Measurements from ENCODE around the gene CCDC88C.
A peak's percentile ranks its signal among the peaks of the same experiment; 100 is the strongest.

Gene CCDC88C

DNA sequence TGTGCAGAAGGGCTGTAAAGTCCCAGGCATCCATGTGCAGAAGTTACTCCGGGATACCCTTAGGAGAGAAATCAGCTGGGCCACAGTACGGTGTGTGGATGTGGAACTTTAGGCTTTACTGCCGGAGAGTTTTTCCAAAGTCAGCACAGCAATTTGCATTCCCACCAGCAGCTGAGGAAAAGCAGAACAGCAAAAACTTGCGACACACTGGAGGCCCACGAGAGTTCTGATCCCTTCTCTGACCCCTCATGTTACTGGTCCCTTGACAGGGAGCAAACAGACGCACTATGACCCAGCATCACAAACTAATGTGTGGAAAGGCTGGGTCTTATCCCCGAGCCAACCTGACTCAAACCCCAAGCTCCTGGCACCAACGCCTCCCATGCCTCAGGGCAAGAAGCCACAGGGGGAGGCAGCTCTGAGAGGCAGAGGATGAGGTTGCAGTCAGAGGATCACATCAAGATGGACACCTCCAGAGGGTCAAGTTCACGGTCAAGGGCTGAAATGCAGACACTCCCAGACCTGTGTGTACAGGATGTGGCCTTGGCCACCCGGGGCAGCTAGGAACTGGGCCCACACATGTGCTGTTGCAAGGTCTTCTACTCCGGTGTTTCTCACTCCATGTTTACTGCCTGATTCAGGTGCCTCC lies 38.6 kb downstream of the CCDC88C start:
- no peaks in the 10 kb centered on the region for H3K27me3 ChIP-seq (ENCODE audit: control insufficient read depth, insufficient read depth, low read length)
- H3K4me3 ChIP-seq (ENCODE audit: low read length), result no peak overlapping the region
- no peaks in the 10 kb centered on the region for H3K36me3 ChIP-seq (ENCODE audit: control insufficient read depth, insufficient read depth, low read length)
- H3K4me1 ChIP-seq (ENCODE audit: control insufficient read depth, insufficient read depth, low read length), result peaks cover 7% of the 10 kb centered on the region
- no peak overlapping the region for H3K9ac ChIP-seq (ENCODE audit: low read length)
- peak overlapping the region; percentile 18 for H3K27ac ChIP-seq (ENCODE audit: low read depth, low read length)

DNA sequence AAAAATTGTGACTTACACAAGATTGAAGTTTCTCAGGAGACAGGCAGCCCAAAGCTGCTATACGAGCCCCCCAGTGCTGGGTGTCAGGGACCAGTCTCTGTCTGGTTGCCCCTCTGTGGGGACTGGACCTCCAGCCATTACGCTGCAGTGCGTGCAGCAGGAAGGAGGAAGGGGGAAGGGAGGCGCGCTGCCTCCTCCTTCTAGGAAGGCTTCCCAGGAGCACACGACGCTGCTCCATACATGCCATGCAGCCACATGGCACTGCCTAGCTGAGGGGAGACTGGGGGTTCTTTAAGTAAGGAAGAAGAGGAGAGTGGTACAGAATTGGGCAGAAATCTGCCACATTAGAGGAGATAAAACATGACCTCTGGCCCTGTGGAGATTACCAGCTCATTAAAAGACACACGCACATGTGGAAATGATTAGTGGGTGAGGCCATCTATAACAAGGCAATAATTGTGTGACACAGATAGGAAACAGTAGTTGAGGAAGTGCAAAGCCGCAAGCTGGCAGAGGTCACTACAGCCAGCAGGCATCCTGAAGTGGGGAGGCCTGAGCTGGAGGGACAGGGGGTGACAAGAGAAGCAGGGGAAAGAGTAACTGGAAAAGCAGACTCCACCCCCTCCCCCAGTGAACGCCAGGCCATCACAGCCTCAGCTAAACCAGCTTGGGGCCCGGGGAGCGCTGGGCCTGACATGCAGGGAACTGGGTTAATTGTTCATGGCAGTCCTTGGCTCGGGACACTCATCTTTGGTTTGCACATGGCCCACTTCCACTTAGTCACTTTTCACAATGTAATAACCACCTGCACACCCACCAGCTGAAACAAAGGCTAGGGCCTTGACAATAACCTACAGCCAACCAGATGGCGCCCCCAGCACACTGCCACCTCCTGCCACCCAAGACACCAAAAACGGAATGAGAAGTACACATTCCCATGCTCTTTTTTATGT lies 39.6 kb downstream of the CCDC88C start:
- Histone ChIP-seq H3K4me3 (ENCODE audit: low read length) (peak overlapping the region; percentile 34), H3K27ac (ENCODE audit: low read depth, low read length) (peak overlapping the region; percentile 65), H3K9ac (ENCODE audit: low read length) (no peak overlapping the region), H3K36me3 (ENCODE audit: control insufficient read depth, insufficient read depth, low read length) (no peaks in the 10 kb centered on the region), H3K4me1 (ENCODE audit: control insufficient read depth, insufficient read depth, low read length) (peaks cover 7% of the 10 kb centered on the region), H3K27me3 (ENCODE audit: control insufficient read depth, insufficient read depth, low read length) (no peaks in the 10 kb centered on the region)

DNA sequence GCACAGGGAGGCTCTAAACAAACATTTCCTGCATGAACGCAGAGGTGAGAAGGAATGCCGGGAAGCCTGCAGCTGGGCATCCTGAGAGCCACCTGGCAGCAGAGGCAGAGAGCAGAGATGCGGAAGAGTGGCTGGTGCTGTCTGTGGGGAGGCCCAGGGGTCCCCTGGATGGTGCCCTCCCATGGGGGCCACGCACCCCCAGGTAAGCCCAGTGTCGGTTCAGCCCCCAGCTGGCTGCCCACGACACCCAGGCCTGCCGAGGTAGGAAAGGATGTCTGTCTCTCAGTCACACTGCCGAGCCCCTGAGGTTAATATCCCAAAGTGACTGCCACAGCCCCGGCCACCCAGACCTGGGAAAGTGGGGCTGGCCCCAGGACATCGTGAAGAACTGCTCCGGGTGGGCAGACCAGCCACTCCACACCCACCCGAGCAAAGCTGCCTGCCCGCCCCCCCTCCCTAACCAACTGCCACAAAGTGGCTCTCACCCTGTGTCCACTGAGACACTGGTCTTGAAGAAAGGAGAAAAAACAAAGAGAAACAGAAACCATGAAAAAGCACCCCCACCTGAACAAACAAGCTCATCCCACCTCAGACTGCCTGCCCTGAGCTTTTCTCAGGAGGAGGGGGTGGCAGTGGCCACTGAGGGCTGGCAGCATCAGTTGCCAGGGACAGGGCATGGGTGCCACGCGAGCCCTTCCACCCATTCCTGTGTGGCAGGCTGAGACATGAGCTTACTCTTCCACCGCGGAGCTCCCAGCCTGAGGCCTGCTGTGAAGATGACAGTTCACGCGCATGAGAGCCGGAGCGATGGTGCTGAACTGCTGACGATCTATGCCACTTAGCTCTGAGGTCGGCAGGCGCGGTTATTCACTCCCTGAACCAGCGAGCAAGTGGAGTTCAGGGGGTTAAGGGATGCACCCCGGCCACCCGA lies 40.8 kb downstream of the CCDC88C start:
- no peaks in the 10 kb centered on the region for H3K27me3 ChIP-seq (ENCODE audit: control insufficient read depth, insufficient read depth, low read length)
- H3K9ac ChIP-seq (ENCODE audit: low read length), result no peak overlapping the region
- H3K4me3 ChIP-seq (ENCODE audit: low read length), result no peak overlapping the region
- H3K4me1 ChIP-seq (ENCODE audit: control insufficient read depth, insufficient read depth, low read length), result peaks cover 7% of the 10 kb centered on the region
- H3K27ac ChIP-seq (ENCODE audit: low read depth, low read length), result no peak overlapping the region
- no peaks in the 10 kb centered on the region for H3K36me3 ChIP-seq (ENCODE audit: control insufficient read depth, insufficient read depth, low read length)

DNA sequence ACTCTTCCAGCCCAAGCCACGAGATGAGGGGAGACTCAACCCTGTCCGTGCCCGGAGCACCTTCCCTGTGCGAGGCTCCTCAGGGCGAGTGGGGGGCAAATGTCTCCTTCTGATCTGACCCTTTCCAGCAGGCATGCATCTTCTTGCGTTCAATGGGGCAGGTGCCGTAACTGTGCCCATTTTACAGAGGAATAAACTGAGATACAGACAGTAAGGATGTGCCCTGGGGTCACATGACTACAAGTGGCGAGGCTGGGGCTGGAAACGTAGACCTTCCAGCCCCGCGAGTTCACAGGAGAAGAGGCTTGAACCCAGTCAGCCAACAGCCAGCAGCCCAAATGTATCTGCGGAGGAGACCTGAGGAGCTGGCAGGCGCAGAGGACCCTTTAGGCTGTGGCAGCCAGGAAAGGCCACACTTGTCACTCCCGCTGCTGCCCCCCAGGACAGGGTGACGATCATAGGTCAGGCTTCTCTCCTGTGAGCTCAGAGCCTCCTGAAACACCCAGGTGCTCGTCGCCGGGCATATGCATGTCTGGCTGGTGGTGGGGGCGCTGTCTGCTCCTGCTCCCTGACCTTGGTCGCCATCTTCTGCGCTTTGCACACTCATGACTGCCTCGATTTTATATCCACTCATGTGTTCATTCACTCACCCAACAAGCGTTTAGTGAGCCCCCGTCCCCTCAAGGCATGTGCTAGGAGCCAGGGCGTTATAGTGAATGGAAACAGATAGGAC lies 41.7 kb downstream of the CCDC88C start:
- Histone ChIP-seq H3K4me3 (ENCODE audit: low read length) (no peak overlapping the region), H3K4me1 (ENCODE audit: control insufficient read depth, insufficient read depth, low read length) (peaks cover 7% of the 10 kb centered on the region), H3K9ac (ENCODE audit: low read length) (no peak overlapping the region), H3K27ac (ENCODE audit: low read depth, low read length) (no peak overlapping the region), H3K36me3 (ENCODE audit: control insufficient read depth, insufficient read depth, low read length) (no peaks in the 10 kb centered on the region), H3K27me3 (ENCODE audit: control insufficient read depth, insufficient read depth, low read length) (no peaks in the 10 kb centered on the region)

DNA sequence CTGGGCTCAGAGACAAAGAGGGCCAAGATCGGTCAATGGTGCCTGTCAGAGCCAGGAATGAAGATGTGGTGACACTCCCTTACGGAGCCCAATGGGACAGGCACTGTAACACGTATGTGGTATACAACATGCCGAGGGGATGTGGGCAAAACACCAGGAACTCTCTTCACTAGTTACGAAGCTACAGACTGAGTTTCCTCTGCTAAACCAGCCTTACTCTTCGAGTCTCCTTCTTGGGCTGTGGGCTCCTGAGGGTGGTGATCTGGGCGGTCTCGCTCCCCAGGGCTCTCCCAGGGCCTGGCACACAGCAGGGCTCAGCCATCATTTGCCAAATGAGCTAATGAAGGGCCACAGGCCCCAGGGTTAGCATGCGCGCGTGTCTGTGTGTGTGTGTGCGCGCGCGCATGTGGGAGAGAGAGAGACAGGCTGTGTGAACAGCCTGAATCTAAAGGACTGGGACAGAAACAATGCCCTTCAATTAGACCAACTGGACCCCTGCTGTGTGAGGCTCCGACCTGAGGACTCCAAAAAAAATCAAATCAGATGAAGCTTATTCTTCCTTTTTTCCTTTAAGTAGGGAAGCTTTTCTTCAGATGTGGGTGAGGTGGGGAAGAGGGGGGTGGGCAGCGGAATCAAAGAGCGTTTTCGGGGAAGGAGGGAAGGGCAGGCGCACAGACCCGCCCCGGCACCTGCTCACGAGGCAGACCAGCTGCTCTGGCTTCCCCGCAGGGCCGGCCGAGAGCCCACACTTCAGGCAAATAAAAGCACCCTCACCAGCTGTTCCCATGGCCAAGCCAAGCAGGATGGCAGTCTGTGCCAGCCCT lies 42.5 kb downstream of the CCDC88C start:
- H3K27ac ChIP-seq (ENCODE audit: low read depth, low read length), result no peak overlapping the region
- no peaks in the 10 kb centered on the region for H3K27me3 ChIP-seq (ENCODE audit: control insufficient read depth, insufficient read depth, low read length)
- no peak overlapping the region for H3K4me3 ChIP-seq (ENCODE audit: low read length)
- no peak overlapping the region for H3K9ac ChIP-seq (ENCODE audit: low read length)
- H3K4me1 ChIP-seq (ENCODE audit: control insufficient read depth, insufficient read depth, low read length), result peaks cover 7% of the 10 kb centered on the region
- no peaks in the 10 kb centered on the region for H3K36me3 ChIP-seq (ENCODE audit: control insufficient read depth, insufficient read depth, low read length)

DNA sequence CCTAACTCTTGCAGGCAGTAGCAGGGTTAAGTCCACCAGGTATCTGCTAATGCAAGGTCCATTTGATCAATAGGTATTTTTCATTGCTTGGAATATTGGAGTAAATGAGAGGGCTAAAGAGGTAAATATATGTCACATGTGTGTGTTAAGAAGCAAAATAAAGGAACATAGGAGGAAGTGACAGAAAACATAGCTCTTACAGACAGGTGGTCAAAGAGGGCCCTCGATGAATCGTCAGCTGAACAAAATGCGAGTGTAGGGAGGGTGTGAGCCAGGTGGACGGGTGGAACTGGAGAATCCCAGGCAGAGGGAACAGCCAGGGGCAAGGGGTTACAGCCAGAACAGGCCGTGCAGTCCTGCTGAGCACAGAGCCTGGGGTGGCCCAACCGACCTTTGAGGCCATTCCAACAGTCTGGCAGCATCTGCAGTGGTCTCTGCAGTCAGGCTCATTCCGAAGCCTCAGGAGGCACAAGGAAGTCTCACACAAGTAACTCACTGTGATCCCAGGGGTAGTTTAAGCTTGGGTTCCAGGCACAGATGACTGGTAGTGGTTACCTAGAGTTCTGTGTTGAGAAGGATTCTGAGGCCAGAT lies 43.2 kb downstream of the CCDC88C start:
- Histone ChIP-seq H3K27ac (ENCODE audit: low read depth, low read length) (no peak overlapping the region), H3K4me1 (ENCODE audit: control insufficient read depth, insufficient read depth, low read length) (peaks cover 7% of the 10 kb centered on the region), H3K27me3 (ENCODE audit: control insufficient read depth, insufficient read depth, low read length) (no peaks in the 10 kb centered on the region)

DNA sequence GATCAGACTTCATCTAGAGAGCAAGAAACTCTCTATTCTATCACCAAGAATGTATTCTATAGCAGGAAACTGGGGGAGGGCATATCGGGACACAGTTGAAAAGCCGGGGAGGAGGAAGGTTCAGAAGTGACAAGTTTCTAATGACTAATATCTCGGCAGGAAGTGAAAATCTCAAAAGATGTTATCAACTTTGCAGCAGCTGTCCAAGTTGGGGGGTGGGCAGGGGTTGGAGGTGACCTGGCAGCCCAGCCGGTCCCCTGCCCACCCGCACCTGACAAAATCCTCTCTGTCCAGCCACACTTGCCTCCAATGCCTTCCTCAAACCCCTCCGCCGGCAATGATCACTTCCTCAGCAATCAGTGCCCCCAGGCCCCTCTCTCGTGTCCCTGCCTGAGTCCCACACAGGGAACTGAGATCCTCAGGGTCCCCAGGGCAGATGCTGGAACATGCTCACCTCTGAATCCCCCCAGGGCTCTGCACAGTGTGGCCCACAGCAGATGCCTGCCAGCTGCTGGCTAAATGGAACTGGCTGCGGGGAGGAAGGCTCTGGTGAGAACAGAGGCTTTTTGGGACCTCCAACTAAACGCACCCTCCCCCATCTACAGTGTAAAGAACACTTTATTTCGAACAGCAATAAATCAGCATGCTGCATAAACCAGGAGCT lies 43.9 kb downstream of the CCDC88C start:
- Histone ChIP-seq H3K36me3 (ENCODE audit: control insufficient read depth, insufficient read depth, low read length) (no peaks in the 10 kb centered on the region), H3K4me3 (ENCODE audit: low read length) (no peak overlapping the region), H3K27me3 (ENCODE audit: control insufficient read depth, insufficient read depth, low read length) (no peaks in the 10 kb centered on the region), H3K27ac (ENCODE audit: low read depth, low read length) (no peak overlapping the region), H3K4me1 (ENCODE audit: control insufficient read depth, insufficient read depth, low read length) (peaks cover 7% of the 10 kb centered on the region), H3K9ac (ENCODE audit: low read length) (no peak overlapping the region)

More for the DNA sequence above, 43.2 kb downstream of the CCDC88C start:
- no peaks in the 10 kb centered on the region for H3K36me3 ChIP-seq (ENCODE audit: control insufficient read depth, insufficient read depth, low read length)
- H3K4me3 ChIP-seq (ENCODE audit: low read length), result no peak overlapping the region
- no peak overlapping the region for H3K9ac ChIP-seq (ENCODE audit: low read length)

DNA sequence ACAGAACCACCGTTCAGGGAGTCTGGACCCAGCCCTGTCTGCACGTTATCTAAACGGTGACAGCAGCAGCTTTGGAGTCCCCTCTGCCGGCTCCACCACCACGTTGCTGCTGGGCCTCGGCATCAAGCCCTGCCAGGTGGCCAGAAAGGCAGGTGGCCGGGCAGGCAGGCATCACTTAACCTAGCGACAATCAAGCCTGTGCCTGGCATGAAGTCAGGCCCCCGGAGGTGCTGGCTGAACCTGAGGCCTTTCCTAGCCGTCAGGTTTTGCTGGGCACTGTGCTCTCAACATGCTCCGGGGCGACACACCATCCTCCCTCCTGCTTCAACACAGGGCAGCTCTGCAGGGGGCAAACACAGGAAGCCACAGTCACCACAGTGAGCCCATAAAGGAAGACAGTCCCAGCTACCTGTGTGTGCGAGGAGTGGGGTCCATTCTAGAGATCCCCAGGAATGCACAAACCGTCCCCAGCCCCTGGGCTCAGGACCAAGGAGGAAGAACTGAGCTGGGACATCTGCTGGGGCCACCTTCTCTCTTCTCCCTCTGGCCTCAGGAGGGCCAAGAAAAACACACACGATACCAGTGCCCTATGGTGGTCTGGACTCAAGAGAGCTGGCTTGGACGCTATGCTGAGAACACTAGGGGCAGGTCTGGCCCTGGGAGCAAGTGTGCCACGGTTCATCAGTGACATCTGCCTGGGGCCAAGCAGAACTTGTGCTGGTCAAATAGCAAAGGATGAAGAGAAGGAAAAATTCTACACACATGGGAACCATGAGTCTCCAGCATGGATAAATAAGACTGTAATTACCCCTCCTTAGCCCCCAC lies 44.7 kb downstream of the CCDC88C start:
- Histone ChIP-seq H3K27ac (ENCODE audit: low read depth, low read length) (no peak overlapping the region), H3K4me1 (ENCODE audit: control insufficient read depth, insufficient read depth, low read length) (peaks cover 3% of the 10 kb centered on the region), H3K9ac (ENCODE audit: low read length) (no peak overlapping the region), H3K36me3 (ENCODE audit: control insufficient read depth, insufficient read depth, low read length) (no peaks in the 10 kb centered on the region), H3K4me3 (ENCODE audit: low read length) (no peak overlapping the region), H3K27me3 (ENCODE audit: control insufficient read depth, insufficient read depth, low read length) (no peaks in the 10 kb centered on the region)

DNA sequence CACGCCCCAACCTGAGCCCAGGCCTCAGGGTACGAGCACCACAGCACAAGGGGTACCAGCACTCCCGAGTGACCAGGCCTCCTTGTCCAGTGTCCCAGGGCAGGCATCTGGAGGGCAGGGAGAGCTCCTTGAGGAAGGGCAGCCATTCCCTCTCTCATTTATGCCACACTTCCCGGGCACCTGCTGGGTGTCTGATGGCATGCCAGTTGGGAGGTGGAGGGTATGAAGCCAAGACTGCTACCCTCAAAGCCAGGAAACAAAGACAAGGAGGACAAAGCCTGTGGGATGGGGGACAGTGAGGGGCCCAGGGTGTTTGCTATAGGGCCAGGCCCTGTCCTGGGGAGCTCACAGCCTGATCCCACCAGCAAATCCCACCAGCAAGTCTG lies 45.6 kb downstream of the CCDC88C start:
- Histone ChIP-seq H3K27me3 (ENCODE audit: control insufficient read depth, insufficient read depth, low read length) (no peaks in the 10 kb centered on the region), H3K4me1 (ENCODE audit: control insufficient read depth, insufficient read depth, low read length) (no peaks in the 10 kb centered on the region), H3K9ac (ENCODE audit: low read length) (no peak overlapping the region), H3K36me3 (ENCODE audit: control insufficient read depth, insufficient read depth, low read length) (no peaks in the 10 kb centered on the region), H3K27ac (ENCODE audit: low read depth, low read length) (no peak overlapping the region), H3K4me3 (ENCODE audit: low read length) (no peak overlapping the region)

All from rectal smooth muscle tissue (tissue), 1 donor.